COLO829 (cell line): ENCODE data around the gene TENM4.

Experiments
- DNase-seq: peaks from one replicate; pipeline ENCODE4 v3.0.0; 2012; ENCODE audit warnings: low spot score

TENM4 gene

GRCh38 chr11:79342236-79342635, 98.6 kb downstream of the TENM4 start:
- DNase-seq: no peak

- no peak for DNase-seq
Measured at GRCh38 chr11:79340535-79340934, 100.3 kb downstream of the TENM4 start.

GRCh38 chr11:79336797-79337517, 103.9 kb downstream of the TENM4 start:
- no peak for DNase-seq

GRCh38 chr11:79335681-79336080, 105.1 kb downstream of the TENM4 start:
- no peak for DNase-seq

GRCh38 chr11:79333355-79333754, 107.5 kb downstream of the TENM4 start:
- DNase-seq: no peak

GRCh38 chr11:79332017-79332416, 108.8 kb downstream of the TENM4 start:
- DNase-seq: no peak

DNA sequence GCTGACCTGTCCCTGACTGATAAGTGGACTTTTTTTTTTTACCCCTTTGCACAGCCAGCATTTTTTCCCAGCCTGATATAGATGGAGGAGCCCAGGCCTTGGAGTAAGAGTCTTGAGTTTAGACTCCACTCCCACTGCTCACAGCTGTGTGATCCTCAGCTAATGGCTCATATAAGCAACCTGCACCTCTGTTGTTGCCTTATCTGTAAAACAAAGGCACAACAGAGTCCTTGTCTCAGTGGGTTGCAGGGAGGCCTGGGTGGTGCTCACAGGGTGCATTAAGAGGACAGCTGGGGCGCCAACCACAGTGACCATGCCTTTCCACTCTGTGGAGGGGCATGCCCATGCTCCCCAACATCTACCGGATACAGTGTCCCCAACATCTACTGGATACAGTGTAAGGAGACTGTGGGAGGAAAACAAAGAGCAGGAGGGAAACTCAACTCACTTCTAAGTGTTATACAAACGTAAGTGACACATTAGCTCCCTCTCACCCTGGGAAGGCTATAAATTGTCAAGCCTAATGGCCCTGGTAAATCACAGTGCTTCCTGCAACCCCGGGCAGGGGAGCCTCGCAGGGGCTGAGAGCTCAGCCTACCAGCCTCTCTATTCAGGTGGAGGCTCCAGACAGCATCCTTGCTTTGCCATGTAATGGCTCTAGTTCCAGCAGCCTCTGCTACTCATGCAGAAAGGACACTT, 109.5 kb downstream of the TENM4 start:
- DNase-seq: no peak

GRCh38 chr11:79330651-79331050, 110.2 kb downstream of the TENM4 start:
- DNase-seq: no peak

DNA sequence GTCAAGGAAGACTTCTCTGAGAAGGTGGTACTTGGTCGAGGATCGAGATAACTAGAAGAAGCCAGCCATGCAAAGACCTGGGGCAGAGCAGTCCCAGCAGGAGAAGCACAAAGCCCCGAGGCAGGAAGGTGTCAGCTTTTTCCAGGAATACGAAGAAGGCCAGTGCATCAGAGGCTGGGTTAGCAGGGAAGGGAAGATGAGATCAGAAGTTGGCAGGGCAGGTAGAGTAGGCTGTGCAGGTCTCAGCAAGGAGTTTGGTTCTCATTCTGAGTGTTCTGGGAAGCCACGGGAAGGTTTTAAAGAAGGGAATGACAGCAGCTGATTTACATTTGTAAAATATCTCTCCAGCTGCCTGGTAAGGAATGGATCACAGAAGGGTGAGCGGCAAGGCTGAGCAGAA, 111.3 kb downstream of the TENM4 start:
- no peak for DNase-seq

DNA sequence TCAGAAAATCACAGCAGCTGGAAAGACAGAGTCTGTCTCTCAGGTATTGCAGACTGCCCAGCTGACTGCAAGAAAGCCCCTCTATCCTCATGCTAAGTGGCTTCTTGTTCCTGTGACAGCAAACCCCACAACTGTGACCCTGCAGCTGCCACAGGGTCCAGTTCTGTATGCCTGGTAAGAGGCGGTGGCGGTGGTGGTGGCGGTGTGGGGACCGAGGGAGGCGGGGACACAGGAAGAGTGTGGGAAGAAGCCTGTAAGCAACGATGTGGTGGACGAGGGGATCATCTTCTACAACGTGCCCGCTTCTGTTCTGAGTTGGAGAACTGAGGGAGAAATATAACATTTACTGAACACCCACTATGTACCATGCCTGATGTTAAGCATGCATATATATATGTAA, 112.4 kb downstream of the TENM4 start:
- no peak for DNase-seq

GRCh38 chr11:79325851-79326250, 115.0 kb downstream of the TENM4 start:
- no peak for DNase-seq

GRCh38 chr11:79321263-79321662, 119.6 kb downstream of the TENM4 start:
- no peak for DNase-seq

GRCh38 chr11:79314906-79315689, 125.7 kb downstream of the TENM4 start:
- no peak for DNase-seq

DNA sequence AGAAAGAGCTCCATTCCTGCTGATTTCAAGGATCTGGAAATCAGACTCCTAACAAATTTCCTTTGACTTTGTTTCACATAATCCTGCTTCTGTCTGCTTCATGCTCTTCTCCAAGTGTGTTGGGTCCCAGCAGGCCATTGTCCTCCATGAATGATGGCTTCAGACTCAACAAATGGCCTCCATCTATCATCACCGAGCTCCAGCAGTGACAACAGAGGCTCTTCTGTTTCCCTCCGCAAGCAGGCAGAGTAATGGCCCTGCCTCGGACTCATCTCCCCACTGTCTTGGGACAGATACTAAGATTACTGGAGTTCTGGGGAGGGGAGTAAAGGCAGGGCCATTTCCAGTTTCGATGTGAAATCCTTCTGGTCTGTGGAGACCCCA, 127.3 kb downstream of the TENM4 start:
- DNase-seq: no peak

- DNase-seq: no peak
Measured at GRCh38 chr11:79312617-79313529, 128.0 kb downstream of the TENM4 start.

GRCh38 chr11:79311461-79311860, 129.4 kb downstream of the TENM4 start:
- DNase-seq: no peak

DNA sequence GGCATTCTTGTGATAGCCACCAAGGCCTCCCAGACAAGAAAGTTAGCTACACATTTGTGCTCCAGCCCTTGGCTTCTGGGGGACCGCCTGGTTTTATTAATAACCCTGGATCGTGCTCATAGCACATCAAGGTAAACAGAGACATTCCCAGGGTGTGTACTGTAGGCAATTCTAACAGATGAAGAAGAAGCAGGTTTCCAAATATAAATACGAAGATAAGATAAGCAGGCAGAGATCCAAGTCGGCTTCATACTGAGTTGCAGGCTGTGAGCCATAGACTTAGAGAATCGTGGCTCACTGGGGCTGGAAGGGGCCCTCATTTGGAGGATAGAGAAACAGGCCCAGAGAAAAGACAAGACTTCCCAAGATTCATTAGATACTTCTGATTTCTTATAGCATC, 131.4 kb downstream of the TENM4 start:
- no peak for DNase-seq

GRCh38 chr11:79308429-79308828, 132.4 kb downstream of the TENM4 start:
- no peak for DNase-seq

GRCh38 chr11:79304599-79305212, 136.1 kb downstream of the TENM4 start:
- no peak for DNase-seq

GRCh38 chr11:79296141-79296540, 144.7 kb downstream of the TENM4 start:
- no peak for DNase-seq
